Breast epithelium (tissue), 4 donors: ENCODE measurements around the gene SLC6A7. TPM values are rescaled to one million over a fixed set of nuclear protein-coding genes. Genes with fewer than 3 reads are reported as not detected.

Experiments used
- DNase-seq, 2 donors: peaks; one replicate each; pipeline ENCODE4 v3.0.0-alpha.2; 2019; ENCODE audit warnings: low spot score in 2 of 2
- H3K27ac ChIP-seq, 2 donors: fragments of 200-600 bp; sonication (generic) in 1 of 2; one replicate each; pipeline ENCODE4 v1.5.1; 2016 to 2019; ENCODE audit warnings: mild to moderate bottlenecking in 1 of 2
- H3K27me3 ChIP-seq, 2 donors: fragments of 200-600 bp; sonication (generic) in 1 of 2; one replicate each; pipeline versions ENCODE4 v1.5.1 to v1.6.0; 2017 to 2019; ENCODE audit warnings: control low read depth in 1 of 2, mild to moderate bottlenecking in 1 of 2
- H3K36me3 ChIP-seq: fragments of 200-600 bp; one replicate; pipeline ENCODE4 v1.5.1; 2019
- H3K4me1 ChIP-seq, 2 donors: fragments of 200-600 bp; sonication (generic); one replicate each; pipeline ENCODE4 v1.5.1; 2016 to 2019; ENCODE audit warnings: control low read depth in 1 of 2
- H3K4me3 ChIP-seq, 3 donors: fragments of 200-600 bp; sonication (generic); 1 replicate in 2 of 3; 2 replicates in 1 of 3; pipeline ENCODE4 v1.5.1; 2016 to 2019; ENCODE audit warnings: mild to moderate bottlenecking in 3 of 3, moderate library complexity in 2 of 3
- H3K9me3 ChIP-seq, 2 donors: fragments of 200-600 bp; sonication (generic) in 1 of 2; one replicate each; pipeline ENCODE4 v1.5.1; 2016 to 2019; ENCODE audit warnings: control low read depth in 1 of 2
- POLR2A ChIP-seq: fragments of 450-650 bp; IDR thresholded peaks from one replicate; pipeline ENCODE4 v1.6.1; 2016; ENCODE audit warnings: antibody characterized with exemption, mild to moderate bottlenecking, moderate library complexity
- POLR2AphosphoS5 ChIP-seq, 3 donors: sonication (generic); formaldehyde crosslinking; IDR thresholded peaks; one replicate each; pipeline ENCODE4 v1.6.1; 2017; ENCODE audit warnings: antibody characterized with exemption in 3 of 3
- intact Hi-C: fragments of 100-400 bp; cut with DNase I; formaldehyde crosslinking; loops from one replicate; pipeline ENCODE4 v1.15.1; 2023; ENCODE audit warnings: low total_unique reads
- total RNA-seq, 3 donors: library from RNA; depleted of rRNA; stranded (reverse); fragments of >200 nt; gene quantifications; one replicate each; pipeline ENCODE4 v1.1.0, GENCODE V29; 2016
- TF ChIP-seq, protein P1 (sequence below), 3 donors: fragments of 450-650 bp; IDR thresholded peaks; one replicate each; pipeline ENCODE4 v1.5.1; 2016 to 2017; ENCODE audit warnings: antibody characterized with exemption in 3 of 3, mild to moderate bottlenecking in 3 of 3, moderate library complexity in 3 of 3

SLC6A7 gene
- total RNA-seq, 3 donors from 2014 or later: 0.15 to 0.16 TPM; not detected in 1

DNA sequence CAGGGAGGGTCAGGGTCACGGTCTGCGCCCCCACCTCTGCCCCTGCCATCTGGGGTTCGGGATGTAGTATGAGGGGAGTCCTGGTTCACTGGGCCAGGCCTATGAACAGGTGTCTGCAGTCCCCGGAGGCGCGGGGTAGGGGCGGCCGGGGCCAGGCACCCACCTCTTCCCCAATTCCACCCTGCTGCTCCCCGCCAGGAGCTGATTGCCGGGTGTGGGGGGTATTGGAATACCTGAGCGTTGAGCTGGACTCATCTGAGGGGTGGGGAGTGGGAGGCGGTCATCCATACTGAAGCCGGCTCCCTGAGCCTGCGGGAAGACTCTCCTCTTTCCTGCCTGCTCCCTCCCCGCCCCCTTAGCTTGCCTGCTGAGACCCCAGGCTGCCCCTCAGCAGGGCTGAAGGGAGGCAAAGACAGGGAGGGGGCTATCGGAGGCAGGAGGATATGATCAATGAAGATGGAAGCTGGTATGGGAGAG is 679 bp downstream of the SLC6A7 start:
- DNase-seq: no peak
- peaks cover 9 to 27% of the 10 kb centered on the region in 2 donors for H3K27me3 ChIP-seq
- no peaks in the 10 kb centered on the region for H3K9me3 ChIP-seq
- H3K4me3 ChIP-seq: no peak overlapping the region
- no peaks in the 10 kb centered on the region for H3K36me3 ChIP-seq
- H3K27ac ChIP-seq: no peak overlapping the region
- intact Hi-C loops: no loop called here
- no peak for TF ChIP-seq POLR2AphosphoS5 (IDR thresholded peaks at IDR 0.05)
- TF ChIP-seq, protein P1, sequence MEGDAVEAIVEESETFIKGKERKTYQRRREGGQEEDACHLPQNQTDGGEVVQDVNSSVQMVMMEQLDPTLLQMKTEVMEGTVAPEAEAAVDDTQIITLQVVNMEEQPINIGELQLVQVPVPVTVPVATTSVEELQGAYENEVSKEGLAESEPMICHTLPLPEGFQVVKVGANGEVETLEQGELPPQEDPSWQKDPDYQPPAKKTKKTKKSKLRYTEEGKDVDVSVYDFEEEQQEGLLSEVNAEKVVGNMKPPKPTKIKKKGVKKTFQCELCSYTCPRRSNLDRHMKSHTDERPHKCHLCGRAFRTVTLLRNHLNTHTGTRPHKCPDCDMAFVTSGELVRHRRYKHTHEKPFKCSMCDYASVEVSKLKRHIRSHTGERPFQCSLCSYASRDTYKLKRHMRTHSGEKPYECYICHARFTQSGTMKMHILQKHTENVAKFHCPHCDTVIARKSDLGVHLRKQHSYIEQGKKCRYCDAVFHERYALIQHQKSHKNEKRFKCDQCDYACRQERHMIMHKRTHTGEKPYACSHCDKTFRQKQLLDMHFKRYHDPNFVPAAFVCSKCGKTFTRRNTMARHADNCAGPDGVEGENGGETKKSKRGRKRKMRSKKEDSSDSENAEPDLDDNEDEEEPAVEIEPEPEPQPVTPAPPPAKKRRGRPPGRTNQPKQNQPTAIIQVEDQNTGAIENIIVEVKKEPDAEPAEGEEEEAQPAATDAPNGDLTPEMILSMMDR (IDR thresholded peaks at IDR 0.05): no peak
- TF ChIP-seq POLR2A: no peak
- H3K4me1 ChIP-seq: no peaks in the 10 kb centered on the region

DNA sequence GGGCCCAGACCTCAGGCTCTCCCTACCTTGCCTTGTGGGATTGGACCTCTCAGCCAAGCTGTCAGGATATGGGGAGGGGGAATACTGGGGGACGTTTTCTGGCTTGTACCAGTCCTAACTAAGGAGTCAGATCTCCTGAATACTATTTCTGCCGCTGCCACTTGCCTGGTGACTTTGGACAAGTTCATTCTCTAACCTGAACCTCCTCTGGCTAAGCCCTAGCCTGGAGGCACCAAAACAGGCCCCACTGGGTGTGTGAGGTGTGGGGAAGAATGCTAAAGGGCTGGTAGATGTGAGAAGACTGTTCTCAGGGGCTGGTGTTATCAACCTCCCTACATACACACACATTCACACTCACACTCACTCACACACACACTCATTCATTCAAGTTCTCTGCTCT is 1.1 kb downstream of the SLC6A7 start:
- Histone ChIP-seq H3K27ac (no peak overlapping the region), H3K9me3 (no peaks in the 10 kb centered on the region), H3K4me3 (no peak overlapping the region), H3K27me3 (peaks cover 9 to 27% of the 10 kb centered on the region in 2 donors), H3K4me1 (no peaks in the 10 kb centered on the region), H3K36me3 (no peaks in the 10 kb centered on the region)
- TF ChIP-seq, protein P1 (IDR thresholded peaks at IDR 0.05): no peak
- TF ChIP-seq POLR2AphosphoS5 (IDR thresholded peaks at IDR 0.05) (no peak), POLR2A (no peak)
- DNase-seq: no peak
- intact Hi-C loops: no loop called here

DNA sequence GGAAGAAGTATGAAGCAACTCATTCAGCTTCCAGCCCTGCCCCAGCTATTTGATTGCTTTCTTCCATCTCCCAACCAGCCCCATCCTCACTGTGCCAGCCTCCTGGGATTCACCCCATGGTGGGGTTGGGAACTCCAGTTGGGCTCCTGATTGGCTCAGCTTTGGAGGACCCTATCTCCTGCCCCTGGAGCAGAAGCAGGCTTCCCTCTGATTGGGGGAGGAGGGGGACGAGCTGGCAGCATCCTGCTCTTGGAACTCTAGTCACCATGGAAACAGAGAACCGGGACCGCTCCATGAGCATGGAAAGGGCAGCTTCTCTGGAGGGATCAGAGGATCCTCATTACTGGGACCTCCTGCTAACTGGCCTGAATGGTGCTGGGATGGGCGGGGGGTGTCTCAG is 2.6 kb downstream of the SLC6A7 start:
- no peak for DNase-seq
- H3K27ac ChIP-seq: no peak overlapping the region
- intact Hi-C loops: no loop called here
- peaks cover 9 to 27% of the 10 kb centered on the region in 2 donors for H3K27me3 ChIP-seq
- H3K9me3 ChIP-seq: no peaks in the 10 kb centered on the region
- no peaks in the 10 kb centered on the region for H3K4me1 ChIP-seq
- H3K4me3 ChIP-seq: no peak overlapping the region
- H3K36me3 ChIP-seq: no peaks in the 10 kb centered on the region
- TF ChIP-seq, protein P1 (IDR thresholded peaks at IDR 0.05): no peak
- TF ChIP-seq POLR2A: no peak
- no peak for TF ChIP-seq POLR2AphosphoS5 (IDR thresholded peaks at IDR 0.05)

DNA sequence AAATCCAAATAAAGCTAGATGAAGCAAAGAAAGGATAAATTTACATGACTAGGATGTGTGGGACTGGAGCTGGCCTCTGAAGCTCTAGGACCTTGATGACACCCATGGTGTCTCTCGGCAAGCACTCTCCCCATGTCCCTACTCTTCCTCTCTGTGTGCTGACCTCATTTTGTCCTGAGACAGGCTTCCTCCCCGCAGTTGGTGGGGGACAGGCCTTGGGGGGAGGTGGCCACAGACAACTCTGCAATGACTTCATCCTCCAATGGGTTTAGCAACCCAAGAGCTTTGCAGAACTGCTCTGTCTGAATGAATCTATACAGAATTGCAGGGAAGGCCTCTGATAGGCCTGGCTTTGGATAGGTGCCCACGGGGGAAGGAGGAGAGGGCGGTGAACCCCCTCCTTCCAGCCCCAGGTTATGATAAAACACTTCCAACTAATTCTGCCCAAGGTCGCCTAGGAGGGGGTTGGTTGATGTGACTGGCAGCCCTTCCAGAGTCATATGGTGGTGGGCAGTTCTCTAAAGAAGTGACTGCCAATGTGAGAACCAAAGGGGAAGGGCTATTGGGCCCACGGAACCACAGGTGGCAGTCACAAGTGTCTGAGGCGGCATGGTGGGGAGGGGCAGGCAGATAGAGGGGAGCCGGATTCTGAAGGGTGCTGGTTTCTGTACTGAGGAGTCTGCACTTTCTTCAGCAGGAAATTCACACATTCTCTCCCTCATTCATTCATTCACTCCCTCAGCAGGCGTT is 6.0 kb downstream of the SLC6A7 start:
- Histone ChIP-seq H3K27ac (no peak overlapping the region), H3K4me1 (no peaks in the 10 kb centered on the region), H3K36me3 (no peaks in the 10 kb centered on the region), H3K4me3 (no peak overlapping the region), H3K9me3 (no peaks in the 10 kb centered on the region), H3K27me3 (peaks cover 0 to under 1% of the 10 kb centered on the region in 2 donors)
- intact Hi-C loops: no loop called here
- no peak for DNase-seq
- TF ChIP-seq, protein P1 (IDR thresholded peaks at IDR 0.05): no peak
- TF ChIP-seq POLR2AphosphoS5 (IDR thresholded peaks at IDR 0.05) (no peak), POLR2A (no peak)

DNA sequence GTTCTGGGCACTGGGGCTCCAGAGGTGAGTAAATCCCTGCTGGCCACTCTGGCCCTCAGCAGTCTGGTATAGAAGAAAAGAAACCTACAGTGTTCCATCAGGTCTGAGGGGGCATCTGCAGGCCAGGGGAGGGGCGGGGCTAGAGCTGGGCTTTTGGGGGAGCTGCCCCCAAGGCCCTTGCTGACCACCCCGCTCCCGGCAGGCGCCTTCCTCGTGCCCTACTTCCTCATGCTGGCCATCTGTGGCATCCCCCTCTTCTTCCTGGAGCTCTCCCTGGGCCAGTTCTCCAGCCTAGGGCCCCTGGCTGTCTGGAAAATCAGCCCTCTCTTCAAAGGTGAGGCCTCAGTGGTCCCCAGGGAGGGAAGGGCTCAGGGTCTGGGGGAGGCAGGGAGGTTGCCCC is 6.7 kb downstream of the SLC6A7 start:
- H3K4me3 ChIP-seq: no peak overlapping the region
- intact Hi-C loops: no loop called here
- no peaks in the 10 kb centered on the region for H3K4me1 ChIP-seq
- no peak for DNase-seq
- H3K27me3 ChIP-seq: no peaks in the 10 kb centered on the region
- H3K36me3 ChIP-seq: no peaks in the 10 kb centered on the region
- TF ChIP-seq, protein P1 (IDR thresholded peaks at IDR 0.05): no peak
- no peak for TF ChIP-seq POLR2A
- no peak overlapping the region for H3K27ac ChIP-seq
- H3K9me3 ChIP-seq: no peaks in the 10 kb centered on the region
